GM19099 (cell line): ENCODE measurements around the gene SYT12.

Experiments used
- POLR2A ChIP-seq: IDR thresholded peaks from 3 replicates; pipeline ENCODE4 v1.6.1; 2011; ENCODE audit warnings: low read depth; ENCODE audit not compliant: insufficient read length; ENCODE audit errors: extremely low read depth

The SYT12 gene

GRCh38 chr11:67090717-67091116, 67.8 kb downstream of the SYT12 start:
- no peak for TF ChIP-seq POLR2A

DNA sequence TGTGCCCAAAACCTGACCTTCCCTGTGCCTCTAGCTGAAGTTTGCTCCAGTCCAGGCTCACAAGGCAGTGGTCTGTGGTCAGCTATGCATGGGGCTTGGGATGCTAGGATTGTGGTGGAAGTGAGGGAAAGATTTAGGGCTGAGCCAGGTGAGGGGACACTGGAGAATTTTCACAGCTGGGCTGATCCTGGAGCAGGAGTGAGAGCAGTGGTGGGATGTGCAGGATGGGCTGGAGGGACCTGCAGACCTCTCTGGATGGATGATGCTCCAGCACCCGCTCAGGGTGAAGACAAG, 72.2 kb downstream of the SYT12 start:
- TF ChIP-seq POLR2A = no peak

DNA sequence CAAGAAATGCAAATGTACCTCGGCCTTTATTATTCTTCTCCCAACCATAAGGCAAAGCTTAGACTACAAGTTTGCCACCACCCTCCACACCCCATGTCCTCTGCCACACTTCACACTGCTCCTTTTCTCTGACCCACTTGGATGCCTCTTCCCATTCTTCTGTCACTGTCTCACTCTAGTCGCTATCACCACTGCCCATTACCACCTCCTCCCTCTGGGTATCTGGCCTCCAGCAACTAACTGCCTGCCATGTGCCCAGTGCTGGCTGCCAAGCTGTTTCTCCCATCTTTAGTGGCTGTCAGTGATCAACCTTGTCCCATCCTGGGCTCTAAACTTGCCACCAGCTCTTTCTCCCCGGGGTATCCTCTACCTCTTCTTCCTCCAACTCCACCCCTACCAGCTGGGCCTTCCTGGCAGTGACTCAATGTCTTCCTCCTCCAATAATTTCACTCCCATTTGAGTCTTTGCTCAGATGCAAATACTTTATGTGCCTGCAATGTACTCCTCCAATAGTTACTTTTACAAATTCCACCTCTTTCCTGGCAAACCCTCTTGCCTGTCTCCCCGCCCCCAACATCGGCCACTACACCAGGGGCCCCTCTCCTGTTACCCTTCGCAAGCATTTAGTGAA, 76.0 kb downstream of the SYT12 start:
- no peak for TF ChIP-seq POLR2A

- TF ChIP-seq POLR2A = no peak
These were observed 76.9 kb downstream of the SYT12 start for GRCh38 chr11:67099831-67100324.
